GM10248 (cell line): ENCODE data around the gene PRKCE.

Source experiments
- CTCF ChIA-PET: fragments of 300-600 bp; sonication (Branson Sonifier 250); formaldehyde crosslinking; extraction: SDS; loops from one replicate; lab custom pipeline; 2021; ENCODE audit warnings: antibody characterized with exemption; lab: Yijun Ruan, JAX
- POLR2A ChIA-PET: fragments of 350-650 bp; sonication (Branson Sonifier 250); formaldehyde crosslinking; extraction: SDS; loops from one replicate; lab custom pipeline; 2020; ENCODE audit warnings: antibody characterized with exemption; lab: Yijun Ruan, JAX
- DNase-seq: peaks from one replicate; pipeline ENCODE4 v3.0.0; 2012; ENCODE audit errors: extremely low spot score
- TF ChIP-seq, protein P1 (sequence below): IDR thresholded peaks from 2 replicates; pipeline ENCODE4 v1.5.1; 2012; ENCODE audit warnings: mild to moderate bottlenecking, low read depth; ENCODE audit errors: extremely low read depth, missing control alignments, control extremely low read depth

Gene PRKCE

DNA sequence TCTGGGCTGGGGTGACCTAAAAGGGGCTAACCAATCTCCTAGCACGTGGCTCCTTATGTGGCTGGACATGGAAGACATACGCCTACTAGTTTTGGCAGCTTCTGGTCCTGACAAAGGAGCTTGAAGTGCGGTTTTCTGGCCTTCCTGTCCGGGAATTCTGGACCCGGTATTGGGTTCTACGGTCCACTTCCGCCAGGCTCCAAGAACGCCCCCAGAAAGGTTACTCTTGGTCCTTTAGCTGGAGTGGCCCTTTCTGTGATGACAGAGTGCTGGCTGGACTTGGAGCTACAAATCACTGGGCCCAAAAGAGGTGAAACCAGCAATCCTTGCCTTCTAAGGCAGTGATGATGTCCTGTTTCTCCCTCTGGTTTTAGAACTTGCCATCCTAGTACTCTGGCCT, 481.5 kb downstream of the PRKCE start:
- no peak for DNase-seq
- CTCF ChIA-PET = interaction anchor here (1.4 kb wide), 1 partner anchor 9 kb away, joined by 3 read pairs; no protein-coding TSS in a partner anchor
- POLR2A ChIA-PET = no interaction called here
- TF ChIP-seq, protein P1, sequence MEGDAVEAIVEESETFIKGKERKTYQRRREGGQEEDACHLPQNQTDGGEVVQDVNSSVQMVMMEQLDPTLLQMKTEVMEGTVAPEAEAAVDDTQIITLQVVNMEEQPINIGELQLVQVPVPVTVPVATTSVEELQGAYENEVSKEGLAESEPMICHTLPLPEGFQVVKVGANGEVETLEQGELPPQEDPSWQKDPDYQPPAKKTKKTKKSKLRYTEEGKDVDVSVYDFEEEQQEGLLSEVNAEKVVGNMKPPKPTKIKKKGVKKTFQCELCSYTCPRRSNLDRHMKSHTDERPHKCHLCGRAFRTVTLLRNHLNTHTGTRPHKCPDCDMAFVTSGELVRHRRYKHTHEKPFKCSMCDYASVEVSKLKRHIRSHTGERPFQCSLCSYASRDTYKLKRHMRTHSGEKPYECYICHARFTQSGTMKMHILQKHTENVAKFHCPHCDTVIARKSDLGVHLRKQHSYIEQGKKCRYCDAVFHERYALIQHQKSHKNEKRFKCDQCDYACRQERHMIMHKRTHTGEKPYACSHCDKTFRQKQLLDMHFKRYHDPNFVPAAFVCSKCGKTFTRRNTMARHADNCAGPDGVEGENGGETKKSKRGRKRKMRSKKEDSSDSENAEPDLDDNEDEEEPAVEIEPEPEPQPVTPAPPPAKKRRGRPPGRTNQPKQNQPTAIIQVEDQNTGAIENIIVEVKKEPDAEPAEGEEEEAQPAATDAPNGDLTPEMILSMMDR = no peak

- TF ChIP-seq, protein P1 = no peak
- no peak for DNase-seq
- ChIA-PET POLR2A (no interaction called here), CTCF (no interaction called here)
Measured at GRCh38 chr2:46134531-46135227, 483.2 kb downstream of the PRKCE start.

DNA sequence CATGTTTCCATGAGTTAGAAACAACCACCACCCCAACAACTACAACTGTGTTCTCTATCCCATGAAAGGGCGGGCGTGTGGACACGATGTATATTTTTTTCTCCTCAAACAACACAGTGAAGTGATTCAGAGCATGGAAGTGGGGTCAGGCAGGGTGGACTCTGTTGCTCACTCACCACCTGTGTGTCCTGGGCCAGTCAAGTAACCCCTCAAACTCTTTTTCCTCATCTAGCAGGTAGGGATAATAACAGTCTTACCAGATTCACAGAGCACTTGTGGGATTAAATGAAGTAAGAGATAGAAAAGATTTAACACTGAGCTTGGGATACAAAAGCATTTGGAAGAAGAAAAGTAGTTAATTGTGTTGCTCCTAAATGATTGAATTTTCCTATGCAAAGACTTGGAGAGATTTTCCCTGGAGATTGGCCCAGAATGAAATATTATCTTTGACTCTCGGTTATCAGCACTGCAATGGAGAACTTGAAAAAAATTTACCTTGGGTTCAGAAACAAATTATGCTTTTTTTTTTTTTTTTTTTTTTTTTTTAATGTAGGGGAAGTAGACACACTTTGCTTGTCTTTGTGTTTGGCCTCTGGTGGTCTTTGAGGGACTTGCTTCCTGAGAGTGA, 483.9 kb downstream of the PRKCE start:
- DNase-seq = no peak
- POLR2A ChIA-PET = no interaction called here
- CTCF ChIA-PET = interaction anchor here (1.5 kb wide), 1 partner anchor 9 kb away, joined by 7 read pairs; no protein-coding TSS in a partner anchor
- TF ChIP-seq, protein P1 = no peak

GRCh38 chr2:46135958-46136357, 484.5 kb downstream of the PRKCE start:
- DNase-seq = no peak
- ChIA-PET CTCF (interaction anchor here (1.5 kb wide), 1 partner anchor 9 kb away, joined by 7 read pairs; no protein-coding TSS in a partner anchor), POLR2A (no interaction called here)
- TF ChIP-seq, protein P1 = no peak

- no peak for DNase-seq
- ChIA-PET CTCF (interaction anchor here (1.5 kb wide), 1 partner anchor 10 kb away, joined by 7 read pairs; no protein-coding TSS in a partner anchor), POLR2A (no interaction called here)
- TF ChIP-seq, protein P1 = no peak
Measured at GRCh38 chr2:46136481-46136880, 485.0 kb downstream of the PRKCE start.

DNA sequence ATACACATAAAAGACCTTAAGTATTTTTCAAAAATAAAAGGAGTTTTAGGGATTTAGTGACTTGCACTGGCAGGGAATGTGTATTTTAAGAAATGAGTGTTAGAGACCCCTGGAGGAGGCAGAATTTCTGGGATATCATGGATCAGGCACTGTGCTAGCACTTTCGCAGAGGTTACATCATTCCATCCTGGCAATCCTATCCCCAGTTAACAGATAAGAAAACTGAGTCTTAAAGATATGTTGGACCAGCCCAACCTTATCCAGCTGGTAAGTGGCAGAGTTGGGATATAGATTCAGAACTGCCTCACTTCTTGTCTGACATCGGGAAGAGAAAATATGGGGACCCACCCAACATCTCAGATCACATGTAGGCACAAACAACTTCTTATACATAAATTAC, 485.5 kb downstream of the PRKCE start:
- POLR2A ChIA-PET = no interaction called here
- CTCF ChIA-PET = interaction anchor here (1.5 kb wide), 1 partner anchor 10 kb away, joined by 7 read pairs; no protein-coding TSS in a partner anchor
- DNase-seq = no peak
- TF ChIP-seq, protein P1 = no peak
